GM19099 (cell line): ENCODE measurements around the gene KRTCAP2.

Source experiments
- POLR2A ChIP-seq: IDR thresholded peaks from 3 replicates; pipeline ENCODE4 v1.6.1; 2011; ENCODE audit warnings: low read depth; ENCODE audit not compliant: insufficient read length; ENCODE audit errors: extremely low read depth

Gene KRTCAP2

GRCh38 chr1:155131285-155131684, 41.8 kb downstream of the KRTCAP2 start:
- TF ChIP-seq POLR2A: no peak

GRCh38 chr1:155130272-155131006, 42.7 kb downstream of the KRTCAP2 start:
- no peak for TF ChIP-seq POLR2A

- TF ChIP-seq POLR2A: no peak
Measured at GRCh38 chr1:155128755-155129473, 44.2 kb downstream of the KRTCAP2 start.

GRCh38 chr1:155127967-155128754, 44.9 kb downstream of the KRTCAP2 start:
- no peak for TF ChIP-seq POLR2A

GRCh38 chr1:155127105-155127966, 45.8 kb downstream of the KRTCAP2 start, which contains the start of gene EFNA1:
Gene EFNA1, plus strand, starts transcription at chr1:155127876. Its CDS starts 102 bp downstream, at chr1:155127978.
- TF ChIP-seq POLR2A: no peak

GRCh38 chr1:155126556-155127104, 46.5 kb downstream of the KRTCAP2 start:
- TF ChIP-seq POLR2A: no peak

GRCh38 chr1:155125946-155126555, 47.1 kb downstream of the KRTCAP2 start:
- TF ChIP-seq POLR2A: no peak

- no peak for TF ChIP-seq POLR2A
Measured at GRCh38 chr1:155125511-155125945, 47.6 kb downstream of the KRTCAP2 start.

GRCh38 chr1:155124503-155125463, 48.3 kb downstream of the KRTCAP2 start:
- TF ChIP-seq POLR2A: no peak

GRCh38 chr1:155123801-155124200, 49.3 kb downstream of the KRTCAP2 start:
- TF ChIP-seq POLR2A: no peak

- TF ChIP-seq POLR2A: no peak
Measured at GRCh38 chr1:155122308-155122707, 50.8 kb downstream of the KRTCAP2 start.

GRCh38 chr1:155121249-155121648, 51.9 kb downstream of the KRTCAP2 start:
- TF ChIP-seq POLR2A: no peak

- no peak for TF ChIP-seq POLR2A
Measured at GRCh38 chr1:155120253-155120652, 52.9 kb downstream of the KRTCAP2 start.
